LHCN-M2 (cell line): ENCODE results near the gene MIPOL1. TPM values are rescaled to one million over a fixed set of nuclear protein-coding genes. Genes with fewer than 3 reads are reported as not detected.

Experiments
- DNase-seq: peaks from one replicate; pipeline ENCODE4 v3.0.0-alpha.2; 2012; ENCODE audit warnings: low read depth
- total RNA-seq: library from RNA; depleted of rRNA; stranded (reverse); fragments of >200 nt; gene quantifications from 2 replicates; pipeline ENCODE4 v1.2.3, GENCODE V29; 2014

The MIPOL1 gene
- total RNA-seq, 1 experiment from 2014 or later = 9.9 TPM

GRCh38 chr14:37232907-37233481 is 35.3 kb downstream of the MIPOL1 start:
- peak; percentile 69 for DNase-seq

GRCh38 chr14:37234222-37234621 is 36.5 kb downstream of the MIPOL1 start:
- no peak for DNase-seq

GRCh38 chr14:37236044-37236443 is 38.3 kb downstream of the MIPOL1 start:
- DNase-seq = peak; percentile 20

GRCh38 chr14:37237094-37237493 is 39.4 kb downstream of the MIPOL1 start:
- no peak for DNase-seq

GRCh38 chr14:37237735-37238200 is 40.0 kb downstream of the MIPOL1 start:
- DNase-seq = no peak

GRCh38 chr14:37241198-37241597 is 43.5 kb downstream of the MIPOL1 start:
- no peak for DNase-seq

GRCh38 chr14:37246427-37246829 is 48.7 kb downstream of the MIPOL1 start:
- DNase-seq = peak; percentile 39

- no peak for DNase-seq
These were observed 50.2 kb downstream of the MIPOL1 start for GRCh38 chr14:37247791-37248461.

GRCh38 chr14:37251775-37252174 is 54.0 kb downstream of the MIPOL1 start:
- no peak for DNase-seq

GRCh38 chr14:37252434-37252833 is 54.7 kb downstream of the MIPOL1 start:
- no peak for DNase-seq

GRCh38 chr14:37253905-37254304 is 56.2 kb downstream of the MIPOL1 start:
- DNase-seq = peak; percentile 78

GRCh38 chr14:37254411-37254947 is 56.7 kb downstream of the MIPOL1 start:
- peak; percentile 21 for DNase-seq

GRCh38 chr14:37257501-37258070 is 59.8 kb downstream of the MIPOL1 start:
- no peak for DNase-seq

GRCh38 chr14:37262649-37263048 is 64.9 kb downstream of the MIPOL1 start:
- DNase-seq = peak; percentile 18

GRCh38 chr14:37263656-37264236 is 66.0 kb downstream of the MIPOL1 start:
- no peak for DNase-seq

GRCh38 chr14:37268788-37269187 is 71.1 kb downstream of the MIPOL1 start:
- no peak for DNase-seq

- no peak for DNase-seq
These were observed 72.9 kb downstream of the MIPOL1 start for GRCh38 chr14:37270629-37271028.

- no peak for DNase-seq
These were observed 74.8 kb downstream of the MIPOL1 start for GRCh38 chr14:37272569-37272968.

GRCh38 chr14:37274652-37275051 is 76.9 kb downstream of the MIPOL1 start:
- no peak for DNase-seq

- no peak for DNase-seq
These were observed 78.2 kb downstream of the MIPOL1 start for GRCh38 chr14:37275963-37276362.

GRCh38 chr14:37278636-37279538 is 81.2 kb downstream of the MIPOL1 start:
- DNase-seq = no peak
